GM12874 (cell line): ENCODE measurements around the gene USP38.

ENCODE experiments used
- CTCF ChIP-seq: IDR thresholded peaks from 2 replicates; pipeline ENCODE4 v1.5.1; 2011; ENCODE audit warnings: low read depth, mild to moderate bottlenecking, control low read depth, low read length, moderate library complexity; ENCODE audit not compliant: insufficient read depth

Gene USP38

GRCh38 chr4:143224255-143224654 lies 39.5 kb downstream of the USP38 start:
- no peak for TF ChIP-seq CTCF

- no peak for TF ChIP-seq CTCF
Measured at GRCh38 chr4:143225167-143225566, 40.5 kb downstream of the USP38 start.

- TF ChIP-seq CTCF: no peak
Measured at GRCh38 chr4:143230683-143231082, 46.0 kb downstream of the USP38 start.

- no peak for TF ChIP-seq CTCF
Measured at GRCh38 chr4:143232277-143232676, 47.6 kb downstream of the USP38 start.

- TF ChIP-seq CTCF: no peak
Measured at GRCh38 chr4:143234153-143234552, 49.4 kb downstream of the USP38 start.

GRCh38 chr4:143240939-143241679 lies 56.4 kb downstream of the USP38 start:
- TF ChIP-seq CTCF: no peak

- TF ChIP-seq CTCF: no peak
Measured at GRCh38 chr4:143241892-143242291, 57.2 kb downstream of the USP38 start.
